ENCODE data around the gene MEGF11.

DNA sequence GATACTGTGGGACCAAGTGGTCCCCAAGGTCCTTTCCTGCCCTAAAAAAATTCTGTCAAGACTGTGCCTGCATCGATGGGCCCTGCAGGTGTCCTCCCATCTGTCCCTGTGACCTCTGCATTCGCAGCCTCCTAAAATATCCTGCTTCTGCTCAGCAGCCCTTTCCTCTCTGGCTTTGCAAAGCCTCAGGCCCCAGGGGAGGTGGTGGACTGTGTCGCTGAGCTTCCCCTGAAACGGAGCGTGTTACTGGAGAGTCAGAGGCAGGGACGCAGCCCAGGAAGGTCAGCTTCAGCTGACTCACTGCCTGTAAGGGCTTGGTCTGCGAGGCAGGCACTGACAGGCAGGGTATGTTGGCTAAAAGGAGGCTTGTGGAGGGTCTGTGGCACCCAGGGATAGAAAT, 274.2 kb downstream of the MEGF11 start:
- TF ChIP-seq JUNB (IDR thresholded peaks at IDR 0.05) (no peak), REST (IDR thresholded peaks at IDR 0.05) (no peak), EP300 (IDR thresholded peaks at IDR 0.05) (no peak), ELK1 (IDR thresholded peaks at IDR 0.05; ENCODE audit: low read depth, low read length) (no peak), BHLHE40 (IDR thresholded peaks at IDR 0.05; ENCODE audit: low read depth, low read length) (no peak), HOXB5 (CRISPR knock-in tag; IDR thresholded peaks at IDR 0.05) (no peak), TP53 (CRISPR knock-in tag; IDR thresholded peaks at IDR 0.05) (no peak), MYC (IDR thresholded peaks at IDR 0.05; ENCODE audit: borderline replicate concordance, low read length) (no peak), SMC3 (IDR thresholded peaks at IDR 0.05) (no peak)
- TF ChIP-seq, protein P1, sequence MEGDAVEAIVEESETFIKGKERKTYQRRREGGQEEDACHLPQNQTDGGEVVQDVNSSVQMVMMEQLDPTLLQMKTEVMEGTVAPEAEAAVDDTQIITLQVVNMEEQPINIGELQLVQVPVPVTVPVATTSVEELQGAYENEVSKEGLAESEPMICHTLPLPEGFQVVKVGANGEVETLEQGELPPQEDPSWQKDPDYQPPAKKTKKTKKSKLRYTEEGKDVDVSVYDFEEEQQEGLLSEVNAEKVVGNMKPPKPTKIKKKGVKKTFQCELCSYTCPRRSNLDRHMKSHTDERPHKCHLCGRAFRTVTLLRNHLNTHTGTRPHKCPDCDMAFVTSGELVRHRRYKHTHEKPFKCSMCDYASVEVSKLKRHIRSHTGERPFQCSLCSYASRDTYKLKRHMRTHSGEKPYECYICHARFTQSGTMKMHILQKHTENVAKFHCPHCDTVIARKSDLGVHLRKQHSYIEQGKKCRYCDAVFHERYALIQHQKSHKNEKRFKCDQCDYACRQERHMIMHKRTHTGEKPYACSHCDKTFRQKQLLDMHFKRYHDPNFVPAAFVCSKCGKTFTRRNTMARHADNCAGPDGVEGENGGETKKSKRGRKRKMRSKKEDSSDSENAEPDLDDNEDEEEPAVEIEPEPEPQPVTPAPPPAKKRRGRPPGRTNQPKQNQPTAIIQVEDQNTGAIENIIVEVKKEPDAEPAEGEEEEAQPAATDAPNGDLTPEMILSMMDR (IDR thresholded peaks at IDR 0.05) = no peak
- TF ChIP-seq, protein P2, sequence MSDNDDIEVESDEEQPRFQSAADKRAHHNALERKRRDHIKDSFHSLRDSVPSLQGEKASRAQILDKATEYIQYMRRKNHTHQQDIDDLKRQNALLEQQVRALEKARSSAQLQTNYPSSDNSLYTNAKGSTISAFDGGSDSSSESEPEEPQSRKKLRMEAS (IDR thresholded peaks at IDR 0.05) = no peak
